SU-DHL-6 (cell line): ENCODE measurements around the gene SUSD3.

ENCODE experiments used
- CTCF ChIP-seq: fragments of 200-600 bp; sonication (generic); IDR thresholded peaks from one replicate; pipeline ENCODE4 v1.5.1; 2017; ENCODE audit warnings: antibody characterized with exemption, mild to moderate bottlenecking, low read length, moderate library complexity; ENCODE audit not compliant: insufficient read depth, poor library complexity, severe bottlenecking
- EZH2phosphoT487 ChIP-seq: fragments of 200-600 bp; sonication (generic), shearing (Covaris generic); conservative IDR thresholded peaks from 2 replicates; pipeline ENCODE4 v1.6.1; 2018; ENCODE audit warnings: mild to moderate bottlenecking, antibody characterized with exemption, low read length, moderate library complexity, mixed read lengths

DNA sequence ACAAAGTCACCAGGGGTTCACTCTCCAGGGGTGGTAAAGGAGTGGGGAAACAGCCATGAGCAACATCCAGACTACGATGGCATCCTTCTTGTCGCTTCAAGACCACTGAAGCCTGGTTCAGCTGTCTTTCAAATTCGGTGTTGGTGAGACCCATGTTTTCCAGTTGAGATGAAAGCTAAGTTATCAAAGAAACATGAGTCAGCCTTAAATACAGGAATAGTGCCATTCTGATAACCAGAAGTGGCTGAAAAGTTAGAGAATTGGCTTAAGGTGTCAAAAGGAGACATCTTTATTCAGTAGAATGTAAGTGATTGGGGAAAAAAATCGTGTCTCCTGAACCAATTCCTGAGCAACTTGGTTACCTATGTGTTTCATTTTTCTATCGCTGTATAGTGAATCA lies 30.5 kb downstream of the SUSD3 start:
- no peak for TF ChIP-seq CTCF
- no peak for TF ChIP-seq EZH2phosphoT487
